GM21723 (cell line): Measurements from ENCODE around the gene MAGIX.

Experiments used
- ATAC-seq: cut with Tn5 transposase; IDR thresholded peaks from one replicate; pipeline ENCODE4 v1.9.1; 2021; ENCODE audit warnings: mild to moderate bottlenecking, moderate library complexity; ENCODE audit not compliant: unreplicated experiment

The MAGIX gene

GRCh38 chrX:49204017-49204416 lies 41.5 kb downstream of the MAGIX start:
- ATAC-seq: no peak

DNA sequence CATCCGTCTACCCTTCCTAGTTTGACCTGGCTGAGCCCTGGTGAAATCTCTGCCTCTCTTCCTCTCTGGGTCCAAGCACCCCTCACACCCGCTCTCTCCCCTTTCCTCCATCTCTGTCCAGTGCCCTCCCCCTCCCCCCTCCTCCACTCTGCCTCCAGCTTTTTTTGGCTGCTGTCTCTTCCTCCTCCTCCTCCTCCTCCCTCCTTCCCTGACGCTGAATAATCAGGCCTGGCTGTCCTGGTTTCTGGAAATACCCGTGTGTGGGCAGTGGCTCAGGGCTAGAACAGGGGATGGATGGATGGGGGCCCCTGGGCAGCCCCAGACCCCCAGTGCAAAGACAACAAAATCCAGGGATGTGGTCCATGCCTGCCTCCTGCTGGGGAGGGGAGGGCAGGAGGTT lies 42.2 kb downstream of the MAGIX start:
- no peak for ATAC-seq

GRCh38 chrX:49205443-49205842 lies 42.9 kb downstream of the MAGIX start:
- no peak for ATAC-seq

DNA sequence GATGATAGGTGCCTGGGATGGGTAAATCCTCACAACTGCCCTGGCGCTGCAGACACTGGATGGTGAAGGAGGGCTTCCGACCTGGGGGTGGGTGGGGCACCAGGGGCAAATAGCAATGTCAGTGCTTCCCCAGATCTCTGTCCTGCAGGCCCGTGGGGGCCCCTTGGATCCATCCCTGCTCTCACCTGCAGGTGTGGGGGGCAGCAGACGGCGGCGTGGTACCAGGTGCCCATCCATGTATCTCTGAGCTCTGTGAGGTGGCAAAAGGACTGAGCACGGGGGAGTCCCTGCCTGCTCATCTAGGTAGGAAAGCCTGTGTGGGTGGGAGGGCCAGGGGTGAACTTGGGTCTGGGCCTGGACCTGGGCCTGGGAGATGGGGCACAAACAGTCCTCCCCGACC lies 44.0 kb downstream of the MAGIX start:
- no peak for ATAC-seq

GRCh38 chrX:49208399-49208798 lies 45.8 kb downstream of the MAGIX start:
- no peak for ATAC-seq

- ATAC-seq: no peak
Observed at GRCh38 chrX:49209434-49210251, 47.1 kb downstream of the MAGIX start.

DNA sequence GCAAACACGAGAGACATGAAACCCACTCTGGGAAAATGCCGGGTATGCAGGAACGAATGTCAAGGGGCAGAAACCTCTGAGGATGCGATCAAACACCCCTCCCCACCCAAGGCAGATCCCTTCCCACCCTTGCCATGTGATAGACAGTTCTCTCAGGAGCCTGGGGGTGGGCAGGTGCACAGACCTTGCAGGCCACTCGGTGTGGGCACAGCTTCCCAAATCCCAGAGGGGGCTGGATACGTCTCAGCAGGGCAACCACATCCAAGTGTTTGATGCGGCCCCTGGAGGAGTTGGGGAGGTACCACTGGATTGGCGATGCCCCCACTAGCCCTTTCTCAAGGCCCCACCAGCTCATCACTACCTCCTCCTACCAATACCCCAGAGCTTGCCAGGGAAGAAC lies 47.8 kb downstream of the MAGIX start:
- no peak for ATAC-seq

DNA sequence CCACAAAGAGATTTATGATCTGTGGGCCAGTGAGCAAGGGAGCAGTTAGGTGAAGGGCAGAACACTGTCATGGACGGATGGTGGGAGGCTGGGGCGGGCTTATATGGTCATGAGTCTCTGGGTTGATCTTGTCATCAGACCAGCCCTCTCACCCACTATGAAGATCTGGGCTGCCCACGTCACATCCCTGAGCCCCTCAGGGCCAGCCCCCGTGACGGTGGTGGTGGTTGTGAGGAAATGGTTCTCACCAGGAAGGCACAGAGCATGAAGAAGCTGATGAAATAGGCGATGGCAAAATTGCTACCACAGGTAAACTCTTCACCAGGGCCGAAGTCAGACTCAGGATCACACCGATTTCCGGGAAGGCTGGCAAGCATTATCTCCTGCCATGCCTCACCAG lies 48.5 kb downstream of the MAGIX start:
- no peak for ATAC-seq

- no peak for ATAC-seq
Observed at GRCh38 chrX:49212209-49212608, 49.7 kb downstream of the MAGIX start.

- no peak for ATAC-seq
Observed at GRCh38 chrX:49212861-49213260, 50.3 kb downstream of the MAGIX start.

DNA sequence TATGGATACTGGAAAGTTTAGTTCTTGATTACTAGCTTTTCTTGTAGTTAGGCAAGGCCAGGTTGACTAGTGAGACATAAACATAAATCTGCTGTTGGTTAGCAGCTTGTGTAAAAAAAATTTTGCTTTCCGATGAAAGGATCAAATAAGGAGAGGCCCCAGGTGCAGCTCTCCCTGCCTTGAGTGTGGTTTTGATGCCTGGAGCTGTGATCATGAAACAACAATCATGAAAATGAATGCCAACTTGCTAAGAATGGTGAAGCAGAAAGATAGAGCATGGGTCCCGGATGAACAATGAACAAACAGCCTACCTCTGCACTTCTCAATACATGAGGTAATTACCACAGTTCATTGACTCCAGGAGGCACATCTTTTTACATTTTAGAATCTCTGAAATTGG lies 51.9 kb downstream of the MAGIX start:
- ATAC-seq: no peak

GRCh38 chrX:49214996-49215526 lies 52.5 kb downstream of the MAGIX start:
- no peak for ATAC-seq
